AG09309 (cell line): ENCODE data around the gene SMG6.
A peak's percentile ranks its signal among the peaks of the same experiment; 100 is the strongest.

Source experiments
- DNase-seq: peaks from one replicate; pipeline ENCODE4 v3.0.0-alpha.2; 2010; ENCODE audit warnings: low read depth
- H3K4me3 ChIP-seq: 2 replicates; pipeline ENCODE4 v1.5.1; 2011; ENCODE audit warnings: mild to moderate bottlenecking, low read depth, low read length, moderate library complexity; ENCODE audit not compliant: control insufficient read depth
- TF ChIP-seq, protein P1 (sequence below): IDR thresholded peaks from 2 replicates; pipeline ENCODE4 v1.5.1; 2011; ENCODE audit warnings: mild to moderate bottlenecking, low read depth, low read length, inconsistent platforms; ENCODE audit not compliant: insufficient read depth, control insufficient read depth; ENCODE audit errors: missing control alignments

The SMG6 gene

DNA sequence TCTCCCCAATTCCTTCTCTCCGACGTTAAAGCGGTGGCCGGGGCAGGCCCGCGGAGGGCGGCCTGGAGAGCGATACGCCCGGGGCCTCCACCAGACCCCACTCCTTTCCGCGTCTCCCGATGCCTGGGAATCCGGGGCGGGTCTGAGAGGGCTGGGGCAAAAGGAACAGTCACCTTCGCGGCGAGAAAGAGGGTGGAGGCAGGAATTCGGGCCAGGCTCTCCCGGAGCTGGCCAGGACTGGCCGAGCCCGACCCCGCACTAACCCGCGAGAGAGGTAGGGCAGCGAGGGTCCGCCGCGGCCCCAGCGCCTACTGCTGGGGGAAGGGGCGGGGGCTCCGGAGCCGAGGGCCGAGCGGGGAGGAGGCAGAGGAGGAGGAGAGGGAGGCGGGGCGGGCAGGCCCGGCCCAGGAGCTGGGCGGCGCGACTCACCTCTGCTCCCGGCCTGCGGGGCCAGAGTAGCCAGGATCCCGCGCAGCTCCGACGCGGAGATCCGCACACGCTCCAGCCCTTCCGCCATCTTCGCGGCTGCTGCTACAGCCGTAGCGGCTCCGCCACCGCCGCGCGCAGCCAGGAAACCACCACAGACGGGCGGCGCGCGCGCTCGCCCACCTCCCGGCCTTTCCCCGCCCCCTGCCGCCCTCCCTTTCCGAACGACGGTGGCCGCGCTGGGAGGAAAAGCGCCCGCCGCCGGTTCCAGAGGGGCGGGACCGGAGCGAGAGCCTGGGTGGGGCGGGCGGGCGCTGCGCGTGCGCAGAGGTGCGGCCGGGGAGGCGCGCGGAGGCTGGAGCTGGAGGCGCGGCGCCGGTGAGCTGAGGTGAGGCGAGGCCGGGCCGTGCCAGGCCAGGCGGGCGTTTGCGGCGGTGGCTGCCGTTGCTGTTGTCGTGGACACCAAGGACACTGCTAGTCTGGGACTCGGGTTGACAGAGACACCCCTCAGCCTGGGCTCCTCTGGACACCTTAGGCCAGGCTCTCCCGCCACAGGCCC is at the start of gene SMG6, which contains the start of gene SRR:
Gene SMG6, minus strand, starts transcription at position 582 of the 985 bp plus-strand sequence. Its CDS starts 65 bp downstream, at position 517.
Gene SRR, plus strand, starts transcription at position 747 of the 985 bp plus-strand sequence. CDS start 11,611 bp downstream, outside the sequence.
- H3K4me3 ChIP-seq: peak within 1 kb of the TSS; percentile 84
- TF ChIP-seq, protein P1, sequence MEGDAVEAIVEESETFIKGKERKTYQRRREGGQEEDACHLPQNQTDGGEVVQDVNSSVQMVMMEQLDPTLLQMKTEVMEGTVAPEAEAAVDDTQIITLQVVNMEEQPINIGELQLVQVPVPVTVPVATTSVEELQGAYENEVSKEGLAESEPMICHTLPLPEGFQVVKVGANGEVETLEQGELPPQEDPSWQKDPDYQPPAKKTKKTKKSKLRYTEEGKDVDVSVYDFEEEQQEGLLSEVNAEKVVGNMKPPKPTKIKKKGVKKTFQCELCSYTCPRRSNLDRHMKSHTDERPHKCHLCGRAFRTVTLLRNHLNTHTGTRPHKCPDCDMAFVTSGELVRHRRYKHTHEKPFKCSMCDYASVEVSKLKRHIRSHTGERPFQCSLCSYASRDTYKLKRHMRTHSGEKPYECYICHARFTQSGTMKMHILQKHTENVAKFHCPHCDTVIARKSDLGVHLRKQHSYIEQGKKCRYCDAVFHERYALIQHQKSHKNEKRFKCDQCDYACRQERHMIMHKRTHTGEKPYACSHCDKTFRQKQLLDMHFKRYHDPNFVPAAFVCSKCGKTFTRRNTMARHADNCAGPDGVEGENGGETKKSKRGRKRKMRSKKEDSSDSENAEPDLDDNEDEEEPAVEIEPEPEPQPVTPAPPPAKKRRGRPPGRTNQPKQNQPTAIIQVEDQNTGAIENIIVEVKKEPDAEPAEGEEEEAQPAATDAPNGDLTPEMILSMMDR: no peak
- DNase-seq: peak; percentile 25

DNA sequence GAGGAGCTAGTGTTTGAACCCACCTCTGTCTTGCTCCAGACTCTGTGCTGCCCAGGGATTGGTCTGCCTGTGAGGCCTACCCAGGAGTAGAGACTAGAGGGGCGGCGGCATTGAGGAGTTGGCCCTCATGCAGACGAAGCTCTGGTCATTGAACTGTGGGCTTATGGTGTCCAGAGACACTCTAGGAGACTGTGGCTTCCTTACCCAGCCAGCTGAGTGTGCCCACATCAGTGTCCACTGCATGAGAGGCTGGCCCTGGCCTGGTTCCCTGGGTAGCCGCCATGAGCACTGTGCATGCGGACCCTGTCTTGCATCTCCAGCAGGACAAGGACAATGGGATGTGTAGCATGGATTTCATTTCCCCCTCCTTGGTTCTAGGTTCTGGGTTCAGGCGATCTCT is 47.7 kb upstream of the SMG6 start:
- TF ChIP-seq, protein P1: no peak
- DNase-seq: no peak
- H3K4me3 ChIP-seq: no peak overlapping the region

DNA sequence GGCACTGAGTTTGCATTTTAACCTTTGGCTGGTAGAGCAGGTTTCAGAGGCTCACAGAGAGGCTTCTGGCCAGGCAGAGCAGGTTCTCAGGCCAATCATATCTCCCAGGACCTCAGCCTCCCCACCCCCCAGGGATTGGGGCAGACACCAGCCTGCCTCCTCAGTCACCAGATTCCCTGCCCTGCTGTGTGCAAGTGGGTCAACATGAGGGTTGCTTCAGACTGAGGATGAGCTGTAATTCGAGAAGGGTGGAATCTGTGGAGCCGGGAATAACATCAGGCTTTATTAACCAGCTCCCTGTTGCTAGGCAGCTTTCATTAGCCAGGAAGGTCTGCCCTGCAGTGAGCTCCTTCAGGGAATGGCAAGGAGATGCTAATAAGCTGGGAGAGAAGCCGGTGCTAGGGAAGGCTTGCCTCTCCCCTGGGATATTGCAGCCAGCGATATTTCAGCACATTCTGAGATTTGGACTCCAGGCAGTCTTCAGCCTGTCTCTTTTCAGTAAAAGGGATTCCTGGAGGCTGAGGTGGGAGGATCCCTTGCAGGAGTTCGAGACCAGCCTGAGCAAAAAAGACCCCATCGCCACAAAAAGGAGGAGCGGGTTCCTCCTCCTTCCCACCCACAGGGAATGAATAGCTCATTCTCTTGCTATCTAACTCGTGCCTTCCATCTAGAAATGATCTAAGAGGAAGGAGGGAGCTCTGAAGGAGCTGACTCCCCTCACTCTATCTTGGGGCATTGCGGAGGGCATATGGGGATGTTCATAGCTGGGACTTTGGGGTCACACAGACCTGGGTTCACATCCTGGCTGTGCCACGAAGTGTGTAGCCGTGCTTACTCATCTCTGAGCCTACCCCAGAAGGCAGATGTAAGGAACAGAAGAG is 44.5 kb upstream of the SMG6 start:
- peak; percentile 82 for DNase-seq
- TF ChIP-seq, protein P1: no peak
- H3K4me3 ChIP-seq: no peak overlapping the region

DNA sequence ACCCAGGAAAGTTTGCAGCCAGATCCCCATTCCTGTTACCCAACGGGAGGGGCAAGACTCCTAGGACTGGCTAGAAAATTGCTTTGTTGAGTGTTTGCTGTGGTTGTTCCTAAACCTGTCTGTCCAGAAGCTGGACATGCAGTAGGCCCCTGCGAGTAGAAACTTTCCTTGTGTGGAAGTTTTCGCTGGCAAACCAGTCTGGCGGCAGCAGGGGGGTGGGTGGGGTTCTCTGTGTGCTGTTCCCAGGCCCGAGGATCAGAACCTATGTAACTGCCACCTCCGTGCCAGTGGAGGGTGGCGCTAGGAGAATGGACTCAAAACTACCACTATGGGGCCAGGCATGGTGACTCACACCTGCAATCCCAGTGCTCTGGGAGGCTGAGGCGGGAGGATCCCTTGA is 42.9 kb upstream of the SMG6 start:
- DNase-seq: no peak
- no peak overlapping the region for H3K4me3 ChIP-seq
- TF ChIP-seq, protein P1: no peak

DNA sequence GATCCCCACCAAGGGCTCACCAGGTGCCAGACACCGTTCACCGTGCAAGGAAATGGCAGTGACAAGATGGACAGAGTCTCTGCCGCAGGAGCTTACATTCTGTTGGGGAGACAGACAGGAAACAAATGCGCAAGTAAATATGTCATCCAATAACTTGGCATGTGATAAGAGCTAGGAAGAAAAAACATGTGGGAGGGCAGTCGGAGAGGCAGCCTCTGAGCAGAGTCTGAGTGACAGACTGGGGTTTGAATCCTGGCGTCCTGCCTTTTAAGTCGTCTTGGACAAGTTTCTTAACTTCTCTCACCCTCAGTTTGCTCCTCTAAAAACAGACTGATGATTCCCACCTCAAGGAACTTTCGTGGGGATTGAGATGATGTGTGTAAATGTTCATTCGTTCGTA is 40.9 kb upstream of the SMG6 start:
- TF ChIP-seq, protein P1: no peak
- no peak overlapping the region for H3K4me3 ChIP-seq
- DNase-seq: no peak

DNA sequence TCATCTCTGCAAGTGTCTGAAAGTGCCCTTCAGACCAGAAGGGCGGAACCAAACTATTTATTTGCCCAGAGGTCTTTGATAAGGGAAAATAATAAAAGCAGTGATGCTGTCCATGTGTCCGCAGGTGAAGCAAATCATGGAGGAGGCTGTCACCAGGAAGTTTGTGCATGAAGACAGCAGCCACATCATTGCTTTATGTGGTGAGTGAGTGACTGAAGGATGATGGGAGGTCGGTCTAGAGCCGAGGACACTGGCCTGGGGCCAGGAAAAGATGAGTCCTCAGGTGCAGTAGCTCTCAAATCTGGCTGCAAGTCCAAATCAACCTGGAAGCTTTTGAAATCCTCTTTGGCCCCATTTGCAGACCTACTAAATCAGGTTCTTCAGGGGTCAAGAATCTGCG is 39.8 kb upstream of the SMG6 start:
- DNase-seq: no peak
- no peak overlapping the region for H3K4me3 ChIP-seq
- TF ChIP-seq, protein P1: no peak
